Measurements from ENCODE around the gene PRSS1.

The PRSS1 gene

GRCh38 chr7:142782922-142783900 lies 33.9 kb downstream of the PRSS1 start:
- no peak overlapping the region for H3K23ac ChIP-seq (ENCODE audit: low read length in 2 of 2)
- peaks cover 16 to 34% of the 10 kb centered on the region in 2 experiments for H3K27me3 ChIP-seq (ENCODE audit: control insufficient read depth in 1 of 2, insufficient read depth in 1 of 2, low read length in 2 of 2)
- no peak overlapping the region for H2AK5ac ChIP-seq (ENCODE audit: low read length, severe bottlenecking)
- no peak overlapping the region for H2BK15ac ChIP-seq (ENCODE audit: low read depth, poor library complexity, severe bottlenecking)
- H3K9me3 ChIP-seq (ENCODE audit: control insufficient read depth, low read length): no peaks in the 10 kb centered on the region
- no peak overlapping the region for H2BK5ac ChIP-seq (ENCODE audit: low read depth, low read length, poor library complexity, severe bottlenecking)
- H2BK120ac ChIP-seq (ENCODE audit: low read depth, low read length): no peak overlapping the region
- no peak overlapping the region for H4K91ac ChIP-seq (ENCODE audit: low read length)
- H3K4me2 ChIP-seq (ENCODE audit: low read length, poor library complexity, severe bottlenecking): peak overlapping the region; percentile 88
- H3K79me1 ChIP-seq (replicated peaks; ENCODE audit: low read length, poor library complexity, severe bottlenecking): no peaks in the 10 kb centered on the region
- DNase-seq: peak; percentile 88
- H3K27ac ChIP-seq (ENCODE audit: low read length, poor library complexity, severe bottlenecking): no peak overlapping the region
- no peaks in the 10 kb centered on the region for H3K36me3 ChIP-seq (ENCODE audit: control insufficient read depth in 1 of 2, insufficient read depth in 2 of 2, low read depth in 1 of 2, low read length in 2 of 2)
- peak overlapping the region in 1 of 2 experiments; percentile 35 for H3K18ac ChIP-seq (ENCODE audit: low read depth in 1 of 2, low read length in 2 of 2)
- H3K9ac ChIP-seq (ENCODE audit: low read length): peak overlapping the region; percentile 72
- H3K4me1 ChIP-seq (ENCODE audit: control insufficient read depth, insufficient read depth, low read depth, low read length): peaks cover 2% of the 10 kb centered on the region
- peak overlapping the region; percentile 49 to 79 for H3K4me3 ChIP-seq (ENCODE audit: insufficient read depth in 1 of 2, low read depth in 1 of 2, low read length in 2 of 2)
- no peak overlapping the region for H2BK12ac ChIP-seq (ENCODE audit: low read length in 2 of 2)
- peak overlapping the region; percentile 69 for H4K8ac ChIP-seq (ENCODE audit: low read length)
- H3K4ac ChIP-seq (ENCODE audit: low read depth in 1 of 2, low read length in 2 of 2): no peak overlapping the region
- no peak overlapping the region for H3K14ac ChIP-seq (ENCODE audit: low read length in 2 of 2)
- H2AFZ ChIP-seq (ENCODE audit: low read depth, low read length): peak overlapping the region; percentile 32
- 7% methylated on average over 25 of the region's 32 CpGs for WGBS

- H3K36me3 ChIP-seq (ENCODE audit: control insufficient read depth in 1 of 2, insufficient read depth in 2 of 2, low read depth in 1 of 2, low read length in 2 of 2): no peaks in the 10 kb centered on the region
- H2AFZ ChIP-seq (ENCODE audit: low read depth, low read length): no peak overlapping the region
- H3K23ac ChIP-seq (ENCODE audit: low read length in 2 of 2): no peak overlapping the region
- H3K27me3 ChIP-seq (ENCODE audit: control insufficient read depth in 1 of 2, insufficient read depth in 1 of 2, low read length in 2 of 2): peaks cover 25 to 43% of the 10 kb centered on the region in 2 experiments
- H2BK5ac ChIP-seq (ENCODE audit: low read depth, low read length, poor library complexity, severe bottlenecking): no peak overlapping the region
- H3K18ac ChIP-seq (ENCODE audit: low read depth in 1 of 2, low read length in 2 of 2): no peak overlapping the region
- no peak overlapping the region for H3K4ac ChIP-seq (ENCODE audit: low read depth in 1 of 2, low read length in 2 of 2)
- no peaks in the 10 kb centered on the region for H3K79me1 ChIP-seq (replicated peaks; ENCODE audit: low read length, poor library complexity, severe bottlenecking)
- no peak overlapping the region for H4K8ac ChIP-seq (ENCODE audit: low read length)
- H3K4me1 ChIP-seq (ENCODE audit: control insufficient read depth, insufficient read depth, low read depth, low read length): peaks cover 2% of the 10 kb centered on the region
- no peak overlapping the region for H2BK120ac ChIP-seq (ENCODE audit: low read depth, low read length)
- H2AK5ac ChIP-seq (ENCODE audit: low read length, severe bottlenecking): no peak overlapping the region
- H4K91ac ChIP-seq (ENCODE audit: low read length): no peak overlapping the region
- H3K9ac ChIP-seq (ENCODE audit: low read length): no peak overlapping the region
- H3K9me3 ChIP-seq (ENCODE audit: control insufficient read depth, low read length): no peaks in the 10 kb centered on the region
- H3K27ac ChIP-seq (ENCODE audit: low read length, poor library complexity, severe bottlenecking): no peak overlapping the region
- DNase-seq: no peak
- H2BK15ac ChIP-seq (ENCODE audit: low read depth, poor library complexity, severe bottlenecking): no peak overlapping the region
- H3K4me3 ChIP-seq (ENCODE audit: insufficient read depth in 1 of 2, low read depth in 1 of 2, low read length in 2 of 2): no peak overlapping the region
- no peak overlapping the region for H2BK12ac ChIP-seq (ENCODE audit: low read length in 2 of 2)
- 84% methylated on average over 6 of the region's 7 CpGs for WGBS
- no peak overlapping the region for H3K14ac ChIP-seq (ENCODE audit: low read length in 2 of 2)
- no peak overlapping the region for H3K4me2 ChIP-seq (ENCODE audit: low read length, poor library complexity, severe bottlenecking)
Observed at GRCh38 chr7:142784096-142784495, 34.8 kb downstream of the PRSS1 start.

- Histone ChIP-seq H3K36me3 (ENCODE audit: control insufficient read depth in 1 of 2, insufficient read depth in 2 of 2, low read depth in 1 of 2, low read length in 2 of 2) (no peaks in the 10 kb centered on the region), H2AFZ (ENCODE audit: low read depth, low read length) (no peak overlapping the region), H3K23ac (ENCODE audit: low read length in 2 of 2) (no peak overlapping the region), H2BK12ac (ENCODE audit: low read length in 2 of 2) (no peak overlapping the region), H3K18ac (ENCODE audit: low read depth in 1 of 2, low read length in 2 of 2) (no peak overlapping the region), H3K27me3 (ENCODE audit: control insufficient read depth in 1 of 2, insufficient read depth in 1 of 2, low read length in 2 of 2) (peaks cover 31 to 46% of the 10 kb centered on the region in 2 experiments), H3K14ac (ENCODE audit: low read length in 2 of 2) (no peak overlapping the region), H2BK120ac (ENCODE audit: low read depth, low read length) (no peak overlapping the region), H3K4ac (ENCODE audit: low read depth in 1 of 2, low read length in 2 of 2) (no peak overlapping the region), H4K8ac (ENCODE audit: low read length) (no peak overlapping the region), H3K9ac (ENCODE audit: low read length) (no peak overlapping the region), H3K4me1 (ENCODE audit: control insufficient read depth, insufficient read depth, low read depth, low read length) (peaks cover 2% of the 10 kb centered on the region), H4K91ac (ENCODE audit: low read length) (no peak overlapping the region), H2AK5ac (ENCODE audit: low read length, severe bottlenecking) (no peak overlapping the region), H3K9me3 (ENCODE audit: control insufficient read depth, low read length) (no peaks in the 10 kb centered on the region), H2BK5ac (ENCODE audit: low read depth, low read length, poor library complexity, severe bottlenecking) (no peak overlapping the region), H3K4me3 (ENCODE audit: insufficient read depth in 1 of 2, low read depth in 1 of 2, low read length in 2 of 2) (no peak overlapping the region), H3K4me2 (ENCODE audit: low read length, poor library complexity, severe bottlenecking) (no peak overlapping the region), H2BK15ac (ENCODE audit: low read depth, poor library complexity, severe bottlenecking) (no peak overlapping the region), H3K27ac (ENCODE audit: low read length, poor library complexity, severe bottlenecking) (no peak overlapping the region), H3K79me1 (replicated peaks; ENCODE audit: low read length, poor library complexity, severe bottlenecking) (no peaks in the 10 kb centered on the region)
- no CpG with 5 or more reads among the region's 8 CpGs for WGBS
- DNase-seq: no peak
Observed at GRCh38 chr7:142784716-142785115, 35.4 kb downstream of the PRSS1 start.

GRCh38 chr7:142785841-142786250 lies 36.6 kb downstream of the PRSS1 start:
- no peak overlapping the region for H3K4me2 ChIP-seq (ENCODE audit: low read length, poor library complexity, severe bottlenecking)

More at GRCh38 chr7:142785841-142786250, 36.6 kb downstream of the PRSS1 start:
- Histone ChIP-seq H3K14ac (ENCODE audit: low read length in 2 of 2) (no peak overlapping the region), H3K4ac (ENCODE audit: low read depth in 1 of 2, low read length in 2 of 2) (no peak overlapping the region), H3K27ac (ENCODE audit: low read length, poor library complexity, severe bottlenecking) (no peak overlapping the region), H4K91ac (ENCODE audit: low read length) (no peak overlapping the region), H3K79me1 (replicated peaks; ENCODE audit: low read length, poor library complexity, severe bottlenecking) (no peaks in the 10 kb centered on the region), H3K36me3 (ENCODE audit: control insufficient read depth in 1 of 2, insufficient read depth in 2 of 2, low read depth in 1 of 2, low read length in 2 of 2) (no peaks in the 10 kb centered on the region), H3K23ac (ENCODE audit: low read length in 2 of 2) (no peak overlapping the region), H3K4me3 (ENCODE audit: insufficient read depth in 1 of 2, low read depth in 1 of 2, low read length in 2 of 2) (no peak overlapping the region), H2AFZ (ENCODE audit: low read depth, low read length) (no peak overlapping the region), H2BK120ac (ENCODE audit: low read depth, low read length) (no peak overlapping the region), H2BK5ac (ENCODE audit: low read depth, low read length, poor library complexity, severe bottlenecking) (no peak overlapping the region), H2AK5ac (ENCODE audit: low read length, severe bottlenecking) (no peak overlapping the region), H2BK15ac (ENCODE audit: low read depth, poor library complexity, severe bottlenecking) (no peak overlapping the region), H2BK12ac (ENCODE audit: low read length in 2 of 2) (no peak overlapping the region), H3K27me3 (ENCODE audit: control insufficient read depth in 1 of 2, insufficient read depth in 1 of 2, low read length in 2 of 2) (peaks cover 39 to 46% of the 10 kb centered on the region in 2 experiments), H3K18ac (ENCODE audit: low read depth in 1 of 2, low read length in 2 of 2) (no peak overlapping the region), H4K8ac (ENCODE audit: low read length) (no peak overlapping the region), H3K9ac (ENCODE audit: low read length) (no peak overlapping the region), H3K9me3 (ENCODE audit: control insufficient read depth, low read length) (no peaks in the 10 kb centered on the region), H3K4me1 (ENCODE audit: control insufficient read depth, insufficient read depth, low read depth, low read length) (peaks cover 2% of the 10 kb centered on the region)
- no peak for DNase-seq
- WGBS: 80% methylated on average over 4 of the region's 8 CpGs
